Measurements from ENCODE around the gene SLC13A3. TPM values are rescaled to one million over a fixed set of nuclear protein-coding genes. Genes with fewer than 3 reads are reported as not detected.

SLC13A3 gene
- total and polyA plus RNA-seq, 9 donors: 0.36 to 7.1 (median 4.6) TPM

- Histone ChIP-seq H3K36me3 (no peaks in the 10 kb centered on the region), H3K27ac (no peak overlapping the region), H3K4me3 (no peak overlapping the region), H3K9me3 (no peaks in the 10 kb centered on the region), H3K27me3 (no peaks in the 10 kb centered on the region), H3K4me1 (ENCODE audit: insufficient read depth) (no peaks in the 10 kb centered on the region)
- WGBS, 3 donors: 87 to 92% (median 89%) methylated on average over 5 of the region's 5 CpGs
- intact Hi-C loops (cut with DNase I): no loop called here
- TF ChIP-seq POLR2A (IDR thresholded peaks at IDR 0.05): no peak
- TF ChIP-seq, protein P1, sequence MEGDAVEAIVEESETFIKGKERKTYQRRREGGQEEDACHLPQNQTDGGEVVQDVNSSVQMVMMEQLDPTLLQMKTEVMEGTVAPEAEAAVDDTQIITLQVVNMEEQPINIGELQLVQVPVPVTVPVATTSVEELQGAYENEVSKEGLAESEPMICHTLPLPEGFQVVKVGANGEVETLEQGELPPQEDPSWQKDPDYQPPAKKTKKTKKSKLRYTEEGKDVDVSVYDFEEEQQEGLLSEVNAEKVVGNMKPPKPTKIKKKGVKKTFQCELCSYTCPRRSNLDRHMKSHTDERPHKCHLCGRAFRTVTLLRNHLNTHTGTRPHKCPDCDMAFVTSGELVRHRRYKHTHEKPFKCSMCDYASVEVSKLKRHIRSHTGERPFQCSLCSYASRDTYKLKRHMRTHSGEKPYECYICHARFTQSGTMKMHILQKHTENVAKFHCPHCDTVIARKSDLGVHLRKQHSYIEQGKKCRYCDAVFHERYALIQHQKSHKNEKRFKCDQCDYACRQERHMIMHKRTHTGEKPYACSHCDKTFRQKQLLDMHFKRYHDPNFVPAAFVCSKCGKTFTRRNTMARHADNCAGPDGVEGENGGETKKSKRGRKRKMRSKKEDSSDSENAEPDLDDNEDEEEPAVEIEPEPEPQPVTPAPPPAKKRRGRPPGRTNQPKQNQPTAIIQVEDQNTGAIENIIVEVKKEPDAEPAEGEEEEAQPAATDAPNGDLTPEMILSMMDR (IDR thresholded peaks at IDR 0.05): no peak
- no peak for DNase-seq
Measured at GRCh38 chr20:46582648-46583047, 68.6 kb downstream of the SLC13A3 start.

GRCh38 chr20:46581391-46581790 is 69.9 kb downstream of the SLC13A3 start:
- no peak overlapping the region for H3K4me3 ChIP-seq
- intact Hi-C loops (cut with DNase I): no loop called here
- DNase-seq: no peak
- no peaks in the 10 kb centered on the region for H3K36me3 ChIP-seq
- H3K27ac ChIP-seq: no peak overlapping the region
- TF ChIP-seq, protein P1 (IDR thresholded peaks at IDR 0.05): no peak
- no peaks in the 10 kb centered on the region for H3K4me1 ChIP-seq (ENCODE audit: insufficient read depth)
- no peaks in the 10 kb centered on the region for H3K27me3 ChIP-seq
- H3K9me3 ChIP-seq: no peaks in the 10 kb centered on the region
- WGBS, 3 donors: 87 to 97% (median 93%) methylated on average over 3 of the region's 3 CpGs

DNA sequence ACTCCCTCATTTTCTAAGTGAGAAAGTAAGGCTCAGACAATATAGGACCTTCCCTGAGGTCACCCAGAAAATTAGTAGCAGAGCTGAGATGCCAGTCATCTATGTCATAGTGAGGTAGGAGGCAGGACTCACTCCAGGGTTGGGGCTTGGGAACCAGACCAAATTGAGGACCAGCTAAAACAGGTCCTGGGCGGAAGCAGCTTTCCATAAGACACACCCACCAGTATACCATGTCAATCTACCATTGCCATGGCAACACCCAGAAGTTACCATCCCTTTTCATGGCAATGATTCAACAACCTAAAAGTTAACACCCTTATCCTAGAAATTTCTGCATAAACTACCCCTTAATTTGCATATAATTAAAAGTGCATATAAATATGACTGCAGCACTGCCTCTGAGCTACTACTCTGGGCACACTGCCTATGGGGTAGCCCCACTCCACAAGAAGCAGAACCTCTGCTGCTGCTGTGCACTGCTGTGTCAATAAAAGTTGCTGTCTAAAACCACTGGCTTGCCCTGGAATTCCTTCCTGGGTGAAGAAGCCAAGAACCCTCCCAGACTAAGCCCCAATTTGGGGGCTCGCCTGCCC is 70.5 kb downstream of the SLC13A3 start:
- Histone ChIP-seq H3K27me3 (no peaks in the 10 kb centered on the region), H3K36me3 (no peaks in the 10 kb centered on the region), H3K9me3 (no peaks in the 10 kb centered on the region), H3K4me3 (no peak overlapping the region), H3K4me1 (ENCODE audit: insufficient read depth) (no peaks in the 10 kb centered on the region), H3K27ac (no peak overlapping the region)
- DNase-seq: no peak
- 93 to 100% (median 97%) methylated on average over 2 of the region's 2 CpGs for WGBS, 3 donors
- no peak for TF ChIP-seq POLR2A (IDR thresholded peaks at IDR 0.05)
- TF ChIP-seq EP300 (IDR thresholded peaks at IDR 0.05): no peak
- intact Hi-C loops (cut with DNase I): no loop called here

- H3K27ac ChIP-seq: no peak overlapping the region
Measured at GRCh38 chr20:46578745-46579144, 72.5 kb downstream of the SLC13A3 start.

GRCh38 chr20:46576774-46577395 is 74.4 kb downstream of the SLC13A3 start:
- Histone ChIP-seq H3K4me3 (no peak overlapping the region), H3K27me3 (no peaks in the 10 kb centered on the region), H3K9me3 (no peaks in the 10 kb centered on the region), H3K27ac (no peak overlapping the region), H3K4me1 (ENCODE audit: insufficient read depth) (no peaks in the 10 kb centered on the region), H3K36me3 (no peaks in the 10 kb centered on the region)
- 83 to 85% (median 83%) methylated on average over 6 of the region's 6 CpGs for WGBS, 3 donors
- intact Hi-C loops (cut with DNase I): no loop called here
- no peak for DNase-seq
- TF ChIP-seq POLR2A (IDR thresholded peaks at IDR 0.05) (no peak), EP300 (IDR thresholded peaks at IDR 0.05) (no peak)
- TF ChIP-seq, protein P1 (IDR thresholded peaks at IDR 0.05): no peak

More at GRCh38 chr20:46578745-46579144, 72.5 kb downstream of the SLC13A3 start:
- H3K4me3 ChIP-seq: no peak overlapping the region
- no peak for DNase-seq
- no peaks in the 10 kb centered on the region for H3K9me3 ChIP-seq
- TF ChIP-seq EP300 (IDR thresholded peaks at IDR 0.05) (no peak), POLR2A (IDR thresholded peaks at IDR 0.05) (no peak)
- TF ChIP-seq, protein P1 (IDR thresholded peaks at IDR 0.05): no peak
- H3K27me3 ChIP-seq: no peaks in the 10 kb centered on the region
- no peaks in the 10 kb centered on the region for H3K4me1 ChIP-seq (ENCODE audit: insufficient read depth)
- 91 to 94% (median 92%) methylated on average over 7 of the region's 7 CpGs for WGBS, 3 donors
- intact Hi-C loops (cut with DNase I): no loop called here
- H3K36me3 ChIP-seq: no peaks in the 10 kb centered on the region

Measured in ovary (tissue), 9 donors.